Ishikawa (cell line): ENCODE data around the gene CTPS1.

Experiments used
- CEBPB ChIP-seq: IDR thresholded peaks from 2 replicates; pipeline ENCODE4 v1.6.1; 2012
- CREB1 ChIP-seq: IDR thresholded peaks from 2 replicates; pipeline ENCODE4 v1.6.1; 2012; ENCODE audit warnings: low read depth
- EGR1 ChIP-seq: IDR thresholded peaks from 2 replicates; pipeline ENCODE4 v1.6.1; 2012
- EP300 ChIP-seq: IDR thresholded peaks from 2 replicates; pipeline ENCODE4 v1.6.1; 2012; ENCODE audit warnings: borderline replicate concordance
- FOXM1 ChIP-seq: IDR thresholded peaks from 2 replicates; pipeline ENCODE4 v1.6.1; 2012; ENCODE audit warnings: low read depth, borderline replicate concordance
- NFIC ChIP-seq: IDR thresholded peaks from 2 replicates; pipeline ENCODE4 v1.6.1; 2012
- RAD21 ChIP-seq: IDR thresholded peaks from 2 replicates; pipeline ENCODE4 v1.6.1; 2012; ENCODE audit warnings: low read depth
- TAF1 ChIP-seq: IDR thresholded peaks from 2 replicates; pipeline ENCODE4 v1.6.1; 2012; ENCODE audit warnings: low read depth, mild to moderate bottlenecking
- TCF12 ChIP-seq: IDR thresholded peaks from 2 replicates; pipeline ENCODE4 v1.6.1; 2012; ENCODE audit warnings: low read depth
- TEAD4 ChIP-seq: IDR thresholded peaks from 2 replicates; pipeline ENCODE4 v1.6.1; 2012
- YY1 ChIP-seq: IDR thresholded peaks from 2 replicates; pipeline ENCODE4 v1.6.1; 2012; ENCODE audit warnings: low read depth
- ZBTB7A ChIP-seq: IDR thresholded peaks from 2 replicates; pipeline ENCODE4 v1.6.1; 2012; ENCODE audit warnings: low read depth
- TF ChIP-seq, protein P1 (sequence below): IDR thresholded peaks from 2 replicates; pipeline ENCODE4 v1.6.1; 2012; ENCODE audit warnings: low read depth, mild to moderate bottlenecking
- TF ChIP-seq, protein P2 (sequence below): IDR thresholded peaks from 2 replicates; pipeline ENCODE4 v1.6.1; 2012
- TF ChIP-seq, protein P3 (sequence below): IDR thresholded peaks from 2 replicates; pipeline ENCODE4 v1.6.1; 2012

The CTPS1 gene

GRCh38 chr1:40954626-40955025 is 24.9 kb upstream of the CTPS1 start:
- TF ChIP-seq NFIC (no peak), YY1 (no peak), TCF12 (no peak), FOXM1 (no peak), TAF1 (no peak), CEBPB (no peak), CREB1 (no peak), RAD21 (no peak), EGR1 (no peak)
- TF ChIP-seq, protein P1, sequence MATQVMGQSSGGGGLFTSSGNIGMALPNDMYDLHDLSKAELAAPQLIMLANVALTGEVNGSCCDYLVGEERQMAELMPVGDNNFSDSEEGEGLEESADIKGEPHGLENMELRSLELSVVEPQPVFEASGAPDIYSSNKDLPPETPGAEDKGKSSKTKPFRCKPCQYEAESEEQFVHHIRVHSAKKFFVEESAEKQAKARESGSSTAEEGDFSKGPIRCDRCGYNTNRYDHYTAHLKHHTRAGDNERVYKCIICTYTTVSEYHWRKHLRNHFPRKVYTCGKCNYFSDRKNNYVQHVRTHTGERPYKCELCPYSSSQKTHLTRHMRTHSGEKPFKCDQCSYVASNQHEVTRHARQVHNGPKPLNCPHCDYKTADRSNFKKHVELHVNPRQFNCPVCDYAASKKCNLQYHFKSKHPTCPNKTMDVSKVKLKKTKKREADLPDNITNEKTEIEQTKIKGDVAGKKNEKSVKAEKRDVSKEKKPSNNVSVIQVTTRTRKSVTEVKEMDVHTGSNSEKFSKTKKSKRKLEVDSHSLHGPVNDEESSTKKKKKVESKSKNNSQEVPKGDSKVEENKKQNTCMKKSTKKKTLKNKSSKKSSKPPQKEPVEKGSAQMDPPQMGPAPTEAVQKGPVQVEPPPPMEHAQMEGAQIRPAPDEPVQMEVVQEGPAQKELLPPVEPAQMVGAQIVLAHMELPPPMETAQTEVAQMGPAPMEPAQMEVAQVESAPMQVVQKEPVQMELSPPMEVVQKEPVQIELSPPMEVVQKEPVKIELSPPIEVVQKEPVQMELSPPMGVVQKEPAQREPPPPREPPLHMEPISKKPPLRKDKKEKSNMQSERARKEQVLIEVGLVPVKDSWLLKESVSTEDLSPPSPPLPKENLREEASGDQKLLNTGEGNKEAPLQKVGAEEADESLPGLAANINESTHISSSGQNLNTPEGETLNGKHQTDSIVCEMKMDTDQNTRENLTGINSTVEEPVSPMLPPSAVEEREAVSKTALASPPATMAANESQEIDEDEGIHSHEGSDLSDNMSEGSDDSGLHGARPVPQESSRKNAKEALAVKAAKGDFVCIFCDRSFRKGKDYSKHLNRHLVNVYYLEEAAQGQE = no peak

DNA sequence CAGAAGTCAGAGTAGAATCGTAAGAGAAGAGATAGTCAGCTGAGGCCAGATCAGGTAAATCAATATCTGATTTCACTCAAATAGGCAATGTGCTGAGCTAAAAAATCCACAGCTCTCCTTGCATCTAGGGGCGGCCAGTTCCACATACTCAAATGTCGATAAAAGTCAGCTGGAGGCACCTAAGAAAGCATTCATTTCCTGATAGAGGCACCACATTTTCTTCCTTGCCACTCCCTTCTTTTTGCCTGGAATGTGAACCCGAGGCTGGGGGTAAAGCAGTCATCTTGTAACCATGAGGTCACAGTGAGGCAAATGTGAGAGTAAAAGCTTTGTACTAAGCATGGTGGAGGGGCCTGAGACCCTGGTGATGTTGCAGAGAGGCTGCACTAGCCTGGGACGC is 24.2 kb upstream of the CTPS1 start:
- no peak for TF ChIP-seq EGR1

- no peak for TF ChIP-seq TCF12
- no peak for TF ChIP-seq FOXM1
- TF ChIP-seq TEAD4 = no peak
- TF ChIP-seq YY1 = no peak
- TF ChIP-seq CEBPB = no peak
- TF ChIP-seq EGR1 = no peak
- TF ChIP-seq, protein P2, sequence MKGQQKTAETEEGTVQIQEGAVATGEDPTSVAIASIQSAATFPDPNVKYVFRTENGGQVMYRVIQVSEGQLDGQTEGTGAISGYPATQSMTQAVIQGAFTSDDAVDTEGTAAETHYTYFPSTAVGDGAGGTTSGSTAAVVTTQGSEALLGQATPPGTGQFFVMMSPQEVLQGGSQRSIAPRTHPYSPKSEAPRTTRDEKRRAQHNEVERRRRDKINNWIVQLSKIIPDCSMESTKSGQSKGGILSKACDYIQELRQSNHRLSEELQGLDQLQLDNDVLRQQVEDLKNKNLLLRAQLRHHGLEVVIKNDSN = no peak
- TF ChIP-seq RAD21 = no peak
- no peak for TF ChIP-seq EP300
- TF ChIP-seq, protein P1 = no peak
- TF ChIP-seq, protein P3, sequence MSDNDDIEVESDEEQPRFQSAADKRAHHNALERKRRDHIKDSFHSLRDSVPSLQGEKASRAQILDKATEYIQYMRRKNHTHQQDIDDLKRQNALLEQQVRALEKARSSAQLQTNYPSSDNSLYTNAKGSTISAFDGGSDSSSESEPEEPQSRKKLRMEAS = no peak
- TF ChIP-seq NFIC = no peak
Observed at GRCh38 chr1:40956407-40956806, 23.1 kb upstream of the CTPS1 start.

GRCh38 chr1:40958210-40958609 is 21.3 kb upstream of the CTPS1 start:
- no peak for TF ChIP-seq RAD21
- TF ChIP-seq FOXM1 = no peak
- TF ChIP-seq, protein P3 = no peak
- TF ChIP-seq YY1 = no peak
- TF ChIP-seq, protein P2 = no peak
- TF ChIP-seq TAF1 = no peak
- TF ChIP-seq CREB1 = no peak
- no peak for TF ChIP-seq CEBPB
- TF ChIP-seq, protein P1 = no peak
- TF ChIP-seq NFIC = no peak
- no peak for TF ChIP-seq TCF12
- no peak for TF ChIP-seq EGR1
- no peak for TF ChIP-seq ZBTB7A
- TF ChIP-seq EP300 = no peak
- no peak for TF ChIP-seq TEAD4

DNA sequence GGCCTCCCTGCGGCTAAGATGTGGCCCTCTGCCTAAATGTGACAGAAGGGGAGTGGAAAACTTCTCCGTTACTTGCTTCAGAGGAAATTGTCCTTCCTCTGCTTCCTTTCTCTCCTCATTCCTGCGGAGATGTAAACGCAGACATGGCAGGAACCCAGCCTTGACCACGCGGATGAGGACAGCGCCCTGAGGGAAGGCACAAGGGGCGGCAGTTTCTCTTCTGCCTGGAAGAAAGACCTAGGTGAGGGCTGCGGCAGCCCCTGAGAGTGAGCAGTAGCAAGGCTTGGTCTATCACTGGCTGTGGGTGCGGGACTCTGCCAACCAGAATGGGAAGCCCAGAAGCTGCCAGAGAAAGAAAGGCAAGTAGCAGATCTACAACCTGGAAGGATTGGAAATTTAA is 14.0 kb upstream of the CTPS1 start:
- TF ChIP-seq, protein P1 = no peak
- no peak for TF ChIP-seq ZBTB7A
